K562 (cell line): ENCODE data around the gene CRYZL1. TPM values are rescaled to one million over a fixed set of nuclear protein-coding genes. Genes with fewer than 3 reads are reported as not detected.

ENCODE experiments used
- ATAC-seq: fragments of 200-7000 bp; cut with Tn5 transposase; 3 replicates; pipeline ENCODE4 v1.9.1; 2020; ENCODE audit warnings: moderate library complexity
- BruUV-seq: library from RNA; stranded (reverse); fragments of 400-500 nt; replicated peaks from 2 replicates; lab custom pipeline; 2021; lab: Mats Ljungman, UMichigan
- CTCF ChIA-PET: fragments of 300-600 bp; formaldehyde crosslinking; extraction: SDS; loops from one replicate; lab custom pipeline; 2021; ENCODE audit warnings: low intra/inter-chr PET ratio; lab: Yijun Ruan, JAX
- POLR2A ChIA-PET: fragments of 300-600, 350-650 bp; sonication (Branson Sonifier 250); formaldehyde crosslinking; extraction: SDS; loops from one replicate; lab custom pipeline; 2021; ENCODE audit warnings: antibody characterized with exemption, inconsistent platforms; lab: Yijun Ruan, JAX
- DNase-seq, 4 experiments: peaks; one replicate each; pipeline versions ENCODE4 v3.0.0 to v3.0.0-alpha.2; 2011 to 2018; ENCODE audit warnings: low spot score in 3 of 4, mixed read lengths in 3 of 4; ENCODE audit errors: extremely low read depth in 1 of 4
- FAIRE-seq: peaks from 2 replicates; lab custom pipeline; 2011; peaks lifted over from hg19 to GRCh38; lab: Jason Lieb, UNC
- H2AFZ ChIP-seq: 2 replicates; pipeline ENCODE4 v1.6.0; 2011; ENCODE audit warnings: low read depth, low read length, control low read depth, inconsistent platforms
- H3K27ac ChIP-seq: fragments of 200-600 bp; 3 replicates; pipeline ENCODE4 v1.8.0; 2011; ENCODE audit warnings: low read depth, mild to moderate bottlenecking, control low read depth, inconsistent platforms, low read length, moderate library complexity, mixed read lengths; ENCODE audit errors: extremely low read depth
- H3K27me3 ChIP-seq, 2 experiments: fragments of 300-600 bp in 1 of 2; 2 replicates in 1 of 2; 3 replicates in 1 of 2; pipeline versions ENCODE4 v1.6.0 to v1.8.0; 2011; ENCODE audit warnings: inconsistent platforms in 2 of 2, low read length in 2 of 2, mild to moderate bottlenecking in 1 of 2, mixed read lengths in 1 of 2, moderate library complexity in 1 of 2; ENCODE audit not compliant: control insufficient read depth in 2 of 2, insufficient read depth in 2 of 2
- H3K36me3 ChIP-seq: fragments of 300-600 bp; 3 replicates; pipeline ENCODE4 v1.8.0; 2011; ENCODE audit warnings: mild to moderate bottlenecking, low read length, inconsistent platforms; ENCODE audit not compliant: control insufficient read depth, insufficient read depth
- H3K4me1 ChIP-seq, 2 experiments: fragments of 200-600 bp in 1 of 2; replicated peaks in 1 of 2; 2 replicates in 1 of 2; 3 replicates in 1 of 2; pipeline versions ENCODE4 v1.5.1 to v1.8.0; 2011; ENCODE audit warnings: inconsistent platforms in 2 of 2, low read length in 2 of 2, mild to moderate bottlenecking in 1 of 2, mixed read lengths in 1 of 2, moderate library complexity in 1 of 2; ENCODE audit not compliant: control insufficient read depth in 2 of 2, insufficient read depth in 2 of 2
- H3K4me2 ChIP-seq: 2 replicates; pipeline ENCODE4 v1.6.1; 2011; ENCODE audit warnings: low read length, control low read depth, inconsistent platforms, mixed read lengths; ENCODE audit not compliant: insufficient read depth
- H3K4me3 ChIP-seq: fragments of 200-600 bp; sonication (generic), shearing (Covaris generic); 2 replicates; pipeline ENCODE4 v1.5.1; 2016; ENCODE audit warnings: control low read depth, inconsistent platforms
- H3K79me2 ChIP-seq: fragments of 200-600 bp; 3 replicates; pipeline ENCODE4 v1.8.0; 2011; ENCODE audit warnings: low read length, inconsistent platforms; ENCODE audit not compliant: control insufficient read depth, insufficient read depth
- H3K9ac ChIP-seq, 2 experiments: 2 replicates each; pipeline versions ENCODE4 v1.6.0 to v1.6.1; 2011; ENCODE audit warnings: low read depth in 2 of 2, low read length in 2 of 2, control low read depth in 1 of 2, inconsistent platforms in 1 of 2, mild to moderate bottlenecking in 1 of 2, mixed read lengths in 1 of 2; ENCODE audit not compliant: insufficient read depth in 1 of 2
- H3K9me1 ChIP-seq: one replicate; pipeline ENCODE4 v1.6.0; 2011; ENCODE audit warnings: inconsistent platforms, mild to moderate bottlenecking, low read length, moderate library complexity; ENCODE audit not compliant: control insufficient read depth, insufficient read depth
- H3K9me3 ChIP-seq: replicated peaks from 2 replicates; pipeline ENCODE4 v1.5.1; 2011; ENCODE audit warnings: low read depth, low read length, inconsistent platforms; ENCODE audit not compliant: control insufficient read depth, insufficient read depth
- H4K20me1 ChIP-seq: replicated peaks from 2 replicates; pipeline ENCODE4 v1.6.1; 2011; ENCODE audit warnings: low read length, inconsistent platforms, mixed read lengths; ENCODE audit not compliant: control insufficient read depth, insufficient read depth
- ARID2 ChIP-seq: fragments of 450-650 bp; IDR thresholded peaks from 2 replicates; pipeline ENCODE4 v1.6.1; 2017; ENCODE audit warnings: antibody characterized with exemption, mild to moderate bottlenecking
- DPF2 ChIP-seq: fragments of 450-650 bp; IDR thresholded peaks from 2 replicates; pipeline ENCODE4 v1.6.1; 2016
- E2F3 ChIP-seq: fragments of 250-450 bp; sonication (Bioruptor Pico); IDR thresholded peaks from 2 replicates; pipeline ENCODE4 v1.4.0; 2020; ENCODE audit warnings: mild to moderate bottlenecking
- KDM5B ChIP-seq: fragments of 200-600 bp; sonication (generic); IDR thresholded peaks from 2 replicates; pipeline ENCODE4 v1.6.1; 2012; ENCODE audit warnings: low read depth, mild to moderate bottlenecking, moderate library complexity, low read length, control low read depth, inconsistent platforms; ENCODE audit not compliant: insufficient replicate concordance
- LARP7 ChIP-seq: fragments of 450-650 bp; IDR thresholded peaks from 2 replicates; pipeline ENCODE4 v1.6.1; 2016
- POLR2AphosphoS2 ChIP-seq: IDR thresholded peaks from 2 replicates; pipeline ENCODE4 v1.6.1; 2012; ENCODE audit warnings: low read length, improper control_type of control experiment
- ZNF212 ChIP-seq: fragments of 450-650 bp; formaldehyde crosslinking; IDR thresholded peaks from 2 replicates; pipeline ENCODE4 v1.4.0; 2020; ENCODE audit warnings: mild to moderate bottlenecking
- ZNF347 ChIP-seq: fragments of 450-650 bp; formaldehyde crosslinking; IDR thresholded peaks from 2 replicates; pipeline ENCODE4 v1.4.0; 2020; ENCODE audit warnings: low read depth, mild to moderate bottlenecking, moderate library complexity
- WGBS: fragments of 100-300 bp; shearing (Covaris generic); methylation state at CpG from one replicate; pipeline ENCODE4 v1.1.6; 2016; ENCODE audit warnings: low coverage, mixed read lengths; ENCODE audit not compliant: insufficient coverage; ENCODE audit errors: missing lambda C conversion rate; 5-methylcytosine and 5-hydroxymethylcytosine counted together
- in situ Hi-C: fragments of 300-500 bp; cut with MboI; formaldehyde crosslinking; loops from 4 replicates; pipeline ENCODE4 v1.15.0; 2018; ENCODE audit warnings: inconsistent platforms, mixed read lengths
- intact Hi-C: fragments of 100-400 bp; cut with micrococcal nuclease; formaldehyde crosslinking; loops from 2 replicates; pipeline ENCODE4 v1.14.2; 2022
- polyA plus RNA-seq, 8 experiments: library from polyadenylated mRNA; depleted of rRNA in 4 of 8; stranded (reverse) in 5 of 8; unstranded in 3 of 8; fragments of >200 nt; fragmentation: Nextera tagmentation in 2 of 8; fragmentation: Illumina TruSeq in 1 of 8; extraction: Ambion mirVana in 2 of 8; extraction: Trizol in 1 of 8; gene quantifications; 2 replicates each; pipeline versions ENCODE4 v1.2.1 to v1.2.3, GENCODE V29; 2011 to 2014; ENCODE audit warnings: inconsistent platforms in 1 of 8, missing spikeins in 1 of 8
- total RNA-seq, 7 experiments: library from RNA; depleted of rRNA in 6 of 7; stranded (reverse); fragments of >200 nt in 6 of 7; fragmentation: Illumina TruSeq in 2 of 7; extraction: Trizol in 2 of 7; gene quantifications; 2 replicates each; pipeline versions ENCODE4 v1.2.1 to v1.2.3, GENCODE V29; 2011 to 2021; ENCODE audit warnings: low replicate concordance in 1 of 7
- TF ChIP-seq, protein P1 (sequence below), 2 experiments: fragments of 450-650 bp in 1 of 2; sonication (generic) in 1 of 2; formaldehyde crosslinking in 1 of 2; IDR thresholded peaks in 1 of 2; conservative IDR thresholded peaks in 1 of 2; 2 replicates each; pipeline versions ENCODE4 v1.6.1 to v1.8.1; 2016 to 2023; ENCODE audit warnings: mild to moderate bottlenecking in 2 of 2, moderate library complexity in 2 of 2, inconsistent platforms in 1 of 2, missing genetic modification reagents in 1 of 2

The CRYZL1 gene
- total and polyA plus RNA-seq, 9 of the 15 experiments (the other 6 are each of a cell fraction or from before 2014, with no cell fraction given): 19.9 to 98.2 (median 39.2) TPM

DNA sequence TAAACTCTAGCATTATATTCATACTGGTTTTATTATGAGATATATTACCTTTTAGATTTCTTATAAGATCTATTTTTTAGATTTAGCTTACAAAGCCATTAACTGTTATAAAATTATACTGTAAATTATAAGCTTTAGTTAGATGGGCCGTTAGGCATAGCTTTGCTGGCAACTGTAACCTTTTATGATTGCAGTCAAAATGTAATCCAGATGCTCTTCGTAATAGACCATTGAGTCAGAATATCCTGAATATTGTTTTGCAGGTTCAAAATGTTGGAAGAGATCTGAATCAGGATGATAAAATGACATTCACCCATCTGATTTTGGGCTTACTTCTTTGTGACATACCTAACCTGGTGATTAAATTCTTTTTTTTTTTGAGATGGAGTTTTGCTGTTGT lies 21.7 kb upstream of the CRYZL1 start:
- no peaks in the 10 kb centered on the region for H4K20me1 ChIP-seq
- CTCF ChIA-PET: no interaction called here
- in situ Hi-C loops (no loop called here), intact Hi-C loops (no loop called here)
- no peaks in the 10 kb centered on the region for H3K36me3 ChIP-seq
- no TSS peak for BruUV-seq
- no peaks in the 10 kb centered on the region for H3K9me3 ChIP-seq
- H3K27ac ChIP-seq: no peak overlapping the region
- H3K4me3 ChIP-seq: no peak overlapping the region
- FAIRE-seq (no peak), DNase-seq (no peak), ATAC-seq (no peak)
- WGBS: 27% methylated on average over 2 of the region's 2 CpGs
- no peak for TF ChIP-seq ZNF212
- TF ChIP-seq POLR2AphosphoS2: no peak
- TF ChIP-seq ARID2: no peak
- no peak for TF ChIP-seq ZNF347 (CRISPR knock-in tag)
- no peaks in the 10 kb centered on the region; a peak in 2 of 5 replicates for H3K4me1 ChIP-seq
- H3K27me3 ChIP-seq: peaks cover 0 to 4% of the 10 kb centered on the region in 2 experiments; a peak in 3 of 5 replicates
- H2AFZ ChIP-seq: no peak overlapping the region
- H3K9ac ChIP-seq: no peak overlapping the region
- POLR2A ChIA-PET: interaction anchor here (0.9 to 1.5 kb wide), 2 partner anchors 14 to 18 kb away, joined by 3 to 5 read pairs; no protein-coding TSS in a partner anchor
- H3K9me1 ChIP-seq: no peaks in the 10 kb centered on the region
- H3K79me2 ChIP-seq: no peaks in the 10 kb centered on the region
- H3K4me2 ChIP-seq: no peak overlapping the region

DNA sequence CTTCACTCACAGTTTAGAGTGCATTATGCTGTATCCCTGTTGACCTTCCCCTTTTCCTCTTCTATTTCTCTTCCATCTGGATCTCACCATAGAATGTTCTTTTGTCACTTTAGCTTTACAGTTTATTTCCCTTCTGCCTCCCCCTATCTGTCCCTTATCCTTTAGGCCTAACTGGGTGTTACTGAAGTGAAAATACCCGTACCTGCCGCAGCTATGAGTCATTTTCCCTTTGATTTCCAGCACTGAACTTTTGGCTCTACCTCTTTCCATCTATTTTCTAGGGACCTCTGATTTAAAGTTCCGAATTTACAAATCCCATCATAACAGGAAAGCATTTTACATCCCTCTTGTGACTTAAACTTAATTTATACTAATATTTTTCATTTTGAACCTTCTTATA lies 20.5 kb upstream of the CRYZL1 start:
- H3K4me2 ChIP-seq: no peak overlapping the region
- no peaks in the 10 kb centered on the region for H3K79me2 ChIP-seq
- no peaks in the 10 kb centered on the region for H3K9me3 ChIP-seq
- H4K20me1 ChIP-seq: no peaks in the 10 kb centered on the region
- BruUV-seq: no TSS peak
- ChIA-PET CTCF (no interaction called here), POLR2A (interaction anchor here (1.2 kb wide), 1 partner anchor 25 kb away, joined by 5 read pairs; no protein-coding TSS in a partner anchor)
- TF ChIP-seq KDM5B (no peak), E2F3 (CRISPR knock-in tag) (no peak), LARP7 (no peak), ZNF347 (CRISPR knock-in tag) (no peak), DPF2 (no peak)
- TF ChIP-seq, protein P1, sequence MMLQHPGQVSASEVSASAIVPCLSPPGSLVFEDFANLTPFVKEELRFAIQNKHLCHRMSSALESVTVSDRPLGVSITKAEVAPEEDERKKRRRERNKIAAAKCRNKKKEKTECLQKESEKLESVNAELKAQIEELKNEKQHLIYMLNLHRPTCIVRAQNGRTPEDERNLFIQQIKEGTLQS (IDR thresholded peaks at IDR 0.05): no peak
- TF ChIP-seq, protein P1 (CRISPR knock-in tag; conservative IDR thresholded peaks at IDR 0.05): no peak
- FAIRE-seq: no peak
- no peak overlapping the region for H3K4me3 ChIP-seq
- no peaks in the 10 kb centered on the region for H3K36me3 ChIP-seq
- in situ Hi-C loops (no loop called here), intact Hi-C loops (no loop called here)
- 12% methylated on average over 3 of the region's 3 CpGs for WGBS
- no peak for DNase-seq
- H3K27me3 ChIP-seq: no peaks in the 10 kb centered on the region; a peak in 1 of 5 replicates
- H3K9ac ChIP-seq: no peak overlapping the region
- peaks cover 0 to 8% of the 10 kb centered on the region in 2 experiments; a peak in 3 of 5 replicates for H3K4me1 ChIP-seq
- no peak overlapping the region for H2AFZ ChIP-seq
- no peak overlapping the region for H3K27ac ChIP-seq
- H3K9me1 ChIP-seq: no peaks in the 10 kb centered on the region
- ATAC-seq: no peak
